IPS-NIHi7 (cell line): ENCODE measurements around the gene PAM.

Source experiments
- DNase-seq: peaks from one replicate; pipeline ENCODE4 v3.0.0; 2012; ENCODE audit warnings: mixed read lengths; ENCODE audit errors: extremely low spot score

PAM gene

GRCh38 chr5:102754767-102755431 is at the start of gene PAM:
TSS of gene PAM (plus strand) at chr5:102755305. CDS start at chr5:102866196, 110,891 bp downstream.
- DNase-seq = peak; percentile 90

GRCh38 chr5:102711525-102712385 is 43.4 kb upstream of the PAM start:
- no peak for DNase-seq

GRCh38 chr5:102713278-102713677 is 41.8 kb upstream of the PAM start:
- DNase-seq = no peak

- DNase-seq = no peak
Observed at GRCh38 chr5:102713682-102714231, 41.3 kb upstream of the PAM start.

GRCh38 chr5:102715082-102715807 is 39.9 kb upstream of the PAM start:
- no peak for DNase-seq

GRCh38 chr5:102716017-102716416 is 39.1 kb upstream of the PAM start:
- DNase-seq = no peak

- DNase-seq = no peak
Observed at GRCh38 chr5:102718819-102719218, 36.3 kb upstream of the PAM start.

GRCh38 chr5:102719886-102720285 is 35.2 kb upstream of the PAM start:
- DNase-seq = no peak

- no peak for DNase-seq
Observed at GRCh38 chr5:102720969-102721368, 34.1 kb upstream of the PAM start.

GRCh38 chr5:102722931-102723330 is 32.2 kb upstream of the PAM start:
- no peak for DNase-seq

- DNase-seq = no peak
Observed at GRCh38 chr5:102731693-102732092, 23.4 kb upstream of the PAM start.

GRCh38 chr5:102733534-102733933 is 21.6 kb upstream of the PAM start:
- no peak for DNase-seq

GRCh38 chr5:102737161-102737560 is 17.9 kb upstream of the PAM start:
- no peak for DNase-seq

GRCh38 chr5:102737805-102738469 is 17.2 kb upstream of the PAM start:
- DNase-seq = no peak

GRCh38 chr5:102740515-102740914 is 14.6 kb upstream of the PAM start:
- no peak for DNase-seq

GRCh38 chr5:102742215-102742614 is 12.9 kb upstream of the PAM start:
- DNase-seq = no peak

GRCh38 chr5:102743900-102744299 is 11.2 kb upstream of the PAM start:
- no peak for DNase-seq

- DNase-seq = peak; percentile 35
Observed at GRCh38 chr5:102747386-102748166, 7.5 kb upstream of the PAM start.

GRCh38 chr5:102749416-102750030 is 5.6 kb upstream of the PAM start:
- no peak for DNase-seq

- DNase-seq = no peak
Observed at GRCh38 chr5:102750151-102750834, 4.8 kb upstream of the PAM start.
